Loucy (cell line): ENCODE results near the gene PDXK.

Experiments used
- H2AFZ ChIP-seq: fragments of 200-600 bp; sonication (generic); 2 replicates; pipeline ENCODE4 v1.6.0; 2016; ENCODE audit warnings: antibody characterized with exemption, mild to moderate bottlenecking, low read length, moderate library complexity
- H3F3A ChIP-seq: fragments of 200-600 bp; 2 replicates; pipeline ENCODE4 v1.6.0; 2016; ENCODE audit warnings: antibody characterized with exemption, low read depth, mild to moderate bottlenecking
- H3K27me3 ChIP-seq: fragments of 200-600 bp; sonication (generic); 2 replicates; pipeline ENCODE4 v1.6.1; 2014; ENCODE audit warnings: low read length, mild to moderate bottlenecking; ENCODE audit not compliant: insufficient read depth, poor library complexity, severe bottlenecking
- H3K36me3 ChIP-seq: fragments of 200-600 bp; sonication (generic); 2 replicates; pipeline ENCODE4 v1.6.1; 2016; ENCODE audit warnings: low read length; ENCODE audit not compliant: insufficient read depth
- H3K4me1 ChIP-seq: fragments of 200-600 bp; sonication (generic); 2 replicates; pipeline ENCODE4 v1.5.1; 2014; ENCODE audit warnings: low read length, mild to moderate bottlenecking; ENCODE audit not compliant: insufficient read depth, poor library complexity, severe bottlenecking
- H3K4me2 ChIP-seq: fragments of 200-600 bp; sonication (generic); 2 replicates; pipeline ENCODE4 v1.6.0; 2014; ENCODE audit warnings: antibody characterized with exemption, low read length, low read depth, mild to moderate bottlenecking; ENCODE audit not compliant: poor library complexity, severe bottlenecking
- H3K4me3 ChIP-seq: fragments of 200-600 bp; sonication (generic); 2 replicates; pipeline ENCODE4 v1.5.1; 2014; ENCODE audit warnings: low read length, mild to moderate bottlenecking, mixed read lengths; ENCODE audit not compliant: poor library complexity, severe bottlenecking
- H3K79me2 ChIP-seq: fragments of 200-600 bp; sonication (generic); 2 replicates; pipeline ENCODE4 v1.6.1; 2014; ENCODE audit warnings: low read length; ENCODE audit not compliant: insufficient read depth
- H3K9ac ChIP-seq: fragments of 200-600 bp; sonication (generic); 2 replicates; pipeline ENCODE4 v1.6.0; 2014; ENCODE audit warnings: mild to moderate bottlenecking, low read depth, low read length, moderate library complexity; ENCODE audit not compliant: poor library complexity, severe bottlenecking
- H3K9me2 ChIP-seq: fragments of 200-600 bp; sonication (generic); replicated peaks from 2 replicates; pipeline ENCODE4 v1.6.1; 2016; ENCODE audit warnings: low read depth, low read length, mixed read lengths
- H3K9me3 ChIP-seq: fragments of 200-600 bp; sonication (generic); 2 replicates; pipeline ENCODE4 v1.6.1; 2014; ENCODE audit warnings: mild to moderate bottlenecking, antibody characterized with exemption, low read length, low read depth; ENCODE audit not compliant: insufficient read depth
- H4K20me1 ChIP-seq: fragments of 200-600 bp; sonication (generic); 2 replicates; pipeline ENCODE4 v1.6.0; 2014; ENCODE audit warnings: antibody characterized with exemption, low read length, mild to moderate bottlenecking; ENCODE audit not compliant: insufficient read depth, poor library complexity, severe bottlenecking
- CTCF ChIP-seq: fragments of 200-600 bp; sonication (generic); conservative IDR thresholded peaks from 2 replicates; pipeline ENCODE4 v1.5.1; 2014; ENCODE audit warnings: mild to moderate bottlenecking, antibody characterized with exemption, low read length
- EZH2phosphoT487 ChIP-seq: fragments of 200-600 bp; IDR thresholded peaks from 2 replicates; pipeline ENCODE4 v1.6.1; 2018; ENCODE audit warnings: antibody characterized with exemption, mild to moderate bottlenecking, moderate library complexity, borderline replicate concordance

Gene PDXK

GRCh38 chr21:43783098-43783700 lies 64.3 kb downstream of the PDXK start:
- Histone ChIP-seq H3K27me3 (no peaks in the 10 kb centered on the region), H3K9me2 (no peaks in the 10 kb centered on the region), H3K4me3 (no peak overlapping the region), H2AFZ (no peak overlapping the region), H4K20me1 (no peaks in the 10 kb centered on the region), H3K4me1 (peaks cover 42% of the 10 kb centered on the region), H3K36me3 (no peaks in the 10 kb centered on the region), H3K9me3 (no peaks in the 10 kb centered on the region), H3F3A (peaks cover under 1% of the 10 kb centered on the region), H3K79me2 (peaks cover under 1% of the 10 kb centered on the region; the same call in 1 of the 2 replicates), H3K9ac (no peak overlapping the region), H3K4me2 (no peak overlapping the region)
- TF ChIP-seq CTCF = no peak

GRCh38 chr21:43785134-43785533 lies 66.2 kb downstream of the PDXK start:
- TF ChIP-seq EZH2phosphoT487 (no peak), CTCF (no peak)
- Histone ChIP-seq H2AFZ (no peak overlapping the region), H3K4me2 (no peak overlapping the region), H3K9me3 (no peaks in the 10 kb centered on the region), H3K36me3 (no peaks in the 10 kb centered on the region), H3K27me3 (no peaks in the 10 kb centered on the region), H3K4me1 (peaks cover 29% of the 10 kb centered on the region), H4K20me1 (peaks cover 6% of the 10 kb centered on the region), H3K9me2 (no peaks in the 10 kb centered on the region), H3F3A (no peaks in the 10 kb centered on the region; the same call in 1 of the 2 replicates), H3K9ac (no peak overlapping the region), H3K4me3 (no peak overlapping the region), H3K79me2 (peaks cover 8% of the 10 kb centered on the region)

GRCh38 chr21:43786300-43786806 lies 67.4 kb downstream of the PDXK start:
- no peaks in the 10 kb centered on the region for H3K9me3 ChIP-seq
- no peaks in the 10 kb centered on the region; the same call in 1 of the 2 replicates for H3F3A ChIP-seq
- peaks cover 27% of the 10 kb centered on the region for H3K4me1 ChIP-seq
- no peak overlapping the region for H2AFZ ChIP-seq
- peaks cover 20% of the 10 kb centered on the region for H3K79me2 ChIP-seq
- peaks cover 12% of the 10 kb centered on the region for H4K20me1 ChIP-seq
- no peak overlapping the region for H3K4me3 ChIP-seq
- TF ChIP-seq EZH2phosphoT487 = no peak
- no peak for TF ChIP-seq CTCF
- no peak overlapping the region for H3K9ac ChIP-seq
- H3K27me3 ChIP-seq = no peaks in the 10 kb centered on the region
- no peaks in the 10 kb centered on the region for H3K9me2 ChIP-seq
- H3K4me2 ChIP-seq = no peak overlapping the region
- no peaks in the 10 kb centered on the region for H3K36me3 ChIP-seq
